ENCODE results near the gene ABCF1. TPM values are rescaled to one million over a fixed set of nuclear protein-coding genes. Genes with fewer than 3 reads are reported as not detected.

ABCF1 gene
- total RNA-seq, 1 experiment from 2014 or later: 101 TPM

GRCh38 chr6:30626484-30627366 lies 55.5 kb downstream of the ABCF1 start, which contains the start of gene ATAT1 (continued):
- no peak for TF ChIP-seq ATF2 (CRISPR knock-in tag; IDR thresholded peaks at IDR 0.05; ENCODE audit: borderline replicate concordance, low read depth)
- TF ChIP-seq MLX (CRISPR knock-in tag; IDR thresholded peaks at IDR 0.05): no peak
- TF ChIP-seq FOXJ3 (CRISPR knock-in tag; IDR thresholded peaks at IDR 0.05; ENCODE audit: borderline replicate concordance): no peak
- no peak for TF ChIP-seq ATF3 (CRISPR knock-in tag; conservative IDR thresholded peaks at IDR 0.05)
- TF ChIP-seq, protein P1, sequence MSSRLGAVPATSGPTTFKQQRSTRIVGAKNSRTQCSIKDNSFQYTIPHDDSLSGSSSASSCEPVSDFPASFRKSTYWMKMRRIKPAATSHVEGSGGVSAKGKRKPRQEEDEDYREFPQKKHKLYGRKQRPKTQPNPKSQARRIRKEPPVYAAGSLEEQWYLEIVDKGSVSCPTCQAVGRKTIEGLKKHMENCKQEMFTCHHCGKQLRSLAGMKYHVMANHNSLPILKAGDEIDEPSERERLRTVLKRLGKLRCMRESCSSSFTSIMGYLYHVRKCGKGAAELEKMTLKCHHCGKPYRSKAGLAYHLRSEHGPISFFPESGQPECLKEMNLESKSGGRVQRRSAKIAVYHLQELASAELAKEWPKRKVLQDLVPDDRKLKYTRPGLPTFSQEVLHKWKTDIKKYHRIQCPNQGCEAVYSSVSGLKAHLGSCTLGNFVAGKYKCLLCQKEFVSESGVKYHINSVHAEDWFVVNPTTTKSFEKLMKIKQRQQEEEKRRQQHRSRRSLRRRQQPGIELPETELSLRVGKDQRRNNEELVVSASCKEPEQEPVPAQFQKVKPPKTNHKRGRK (CRISPR knock-in tag; IDR thresholded peaks at IDR 0.05; ENCODE audit: borderline replicate concordance): no peak
- no peak for TF ChIP-seq MXD4 (CRISPR knock-in tag; IDR thresholded peaks at IDR 0.05; ENCODE audit: borderline replicate concordance)
- no peak for TF ChIP-seq RORB (CRISPR knock-in tag; IDR thresholded peaks at IDR 0.05)
- peak; percentile 89 for TF ChIP-seq EMX1 (CRISPR knock-in tag; IDR thresholded peaks at IDR 0.05)
- TF ChIP-seq, protein P2, sequence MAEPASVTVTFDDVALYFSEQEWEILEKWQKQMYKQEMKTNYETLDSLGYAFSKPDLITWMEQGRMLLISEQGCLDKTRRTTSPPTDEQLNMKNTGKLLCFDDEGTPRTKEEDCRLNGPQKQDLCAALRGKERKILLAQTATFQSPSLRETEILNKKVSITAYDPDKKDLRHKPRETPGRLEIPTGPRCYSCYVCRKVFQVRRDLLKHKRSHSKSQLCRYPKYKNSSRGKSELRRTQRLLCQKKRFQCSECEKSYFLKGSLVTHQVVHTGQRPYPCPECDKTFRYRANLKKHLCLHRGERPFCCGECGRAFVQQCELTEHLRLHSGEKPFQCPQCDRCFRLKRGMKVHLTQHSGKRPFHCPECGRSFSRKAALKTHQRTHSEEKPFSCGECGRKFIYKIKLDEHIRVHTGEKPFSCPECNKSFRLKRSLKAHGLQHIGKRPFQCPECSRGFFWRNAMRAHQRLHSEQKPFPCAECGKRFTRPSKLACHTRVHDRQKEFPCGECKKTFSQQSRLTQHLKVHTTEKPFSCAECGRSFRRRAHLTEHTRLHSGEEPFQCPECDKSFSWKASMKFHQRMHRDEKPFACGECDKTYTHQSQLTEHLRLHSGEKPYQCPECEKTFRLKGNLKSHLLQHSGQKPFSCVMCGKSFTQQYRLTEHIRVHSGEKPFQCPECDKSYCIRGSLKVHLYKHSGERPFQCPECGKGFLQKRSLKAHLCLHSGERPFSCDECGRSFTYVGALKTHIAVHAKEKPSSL (CRISPR knock-in tag; conservative IDR thresholded peaks at IDR 0.05): peak; percentile 73
- no peak; the same call in 1 of the 2 replicates for TF ChIP-seq ZNF532 (CRISPR knock-in tag; IDR thresholded peaks at IDR 0.05; ENCODE audit: borderline replicate concordance)
- TF ChIP-seq SP1 (CRISPR knock-in tag; conservative IDR thresholded peaks at IDR 0.05): peak; percentile 75
- TF ChIP-seq CREM (CRISPR knock-in tag; IDR thresholded peaks at IDR 0.05): peak; percentile 89
- TF ChIP-seq NR3C1 (CRISPR knock-in tag; conservative IDR thresholded peaks at IDR 0.05; ENCODE audit: low read depth): no peak
- TF ChIP-seq AR (CRISPR knock-in tag; IDR thresholded peaks at IDR 0.05): no peak
- TF ChIP-seq PRRX2 (CRISPR knock-in tag; IDR thresholded peaks at IDR 0.05): peak; percentile 85
- no peak for TF ChIP-seq ZNF396 (CRISPR knock-in tag; IDR thresholded peaks at IDR 0.05; ENCODE audit: borderline replicate concordance)
- TF ChIP-seq ARID4B (CRISPR knock-in tag; IDR thresholded peaks at IDR 0.05; ENCODE audit: borderline replicate concordance): no peak
- no peak for TF ChIP-seq RELA (CRISPR knock-in tag; IDR thresholded peaks at IDR 0.05; ENCODE audit: borderline replicate concordance)
